B cell (primary cell): ENCODE results near the gene GRPEL1. TPM values are rescaled to one million over a fixed set of nuclear protein-coding genes. Genes with fewer than 3 reads are reported as not detected.

ENCODE experiments used
- ATAC-seq: fragments of 200-7000 bp; cut with Tn5 transposase; one replicate; pipeline ENCODE4 v1.10.0; 2021; ENCODE audit warnings: low read depth, mild to moderate bottlenecking, moderate number of reproducible peaks, moderate library complexity
- CTCF ChIA-PET: fragments of 350-600 bp; sonication (Branson Sonifier 250); formaldehyde crosslinking; loops from one replicate; lab custom pipeline; 2021; ENCODE audit warnings: antibody characterized with exemption, inconsistent platforms; lab: Charles Lee
- POLR2A ChIA-PET: fragments of 350-600 bp; sonication (Branson Sonifier 250); formaldehyde crosslinking; loops from one replicate; lab custom pipeline; 2021; ENCODE audit warnings: antibody characterized with exemption; lab: Charles Lee
- DNase-seq: peaks from one replicate; pipeline ENCODE4 v3.0.0; 2013
- H2AFZ ChIP-seq: 2 replicates; pipeline ENCODE4 v1.6.1; 2012; ENCODE audit warnings: mild to moderate bottlenecking, low read depth, low read length; ENCODE audit not compliant: insufficient read depth, poor library complexity, severe bottlenecking
- H3K27ac ChIP-seq, 2 donors: 1 replicate in 1 of 2; 2 replicates in 1 of 2; pipeline ENCODE4 v1.5.1; 2012 to 2013; ENCODE audit warnings: low read length in 2 of 2, mild to moderate bottlenecking in 2 of 2, moderate library complexity in 1 of 2
- H3K27me3 ChIP-seq, 4 experiments: fragments of 200-600 bp in 1 of 4; sonication (generic) in 1 of 4; replicated peaks in 1 of 4; 1 replicate in 2 of 4; 2 replicates in 2 of 4; pipeline versions ENCODE4 v1.6.1 to v1.7.0; 2013 to 2016; ENCODE audit warnings: low read length in 3 of 4, mild to moderate bottlenecking in 2 of 4, mixed read lengths in 1 of 4, moderate library complexity in 1 of 4; ENCODE audit not compliant: insufficient read depth in 4 of 4, control insufficient read depth in 3 of 4; ENCODE audit errors: control extremely low read depth in 1 of 4
- H3K36me3 ChIP-seq, 2 experiments: replicated peaks in 1 of 2; 1 replicate in 1 of 2; 2 replicates in 1 of 2; pipeline versions ENCODE4 v1.6.1 to v1.7.1; 2013; ENCODE audit warnings: low read length in 1 of 2; ENCODE audit not compliant: insufficient read depth in 2 of 2, control insufficient read depth in 1 of 2; ENCODE audit errors: control extremely low read depth in 1 of 2, extremely low read depth in 1 of 2
- H3K4me1 ChIP-seq, 2 donors: fragments of 200-600 bp in 1 of 2; sonication (generic) in 1 of 2; 1 replicate in 1 of 2; 2 replicates in 1 of 2; pipeline versions ENCODE4 v1.5.1 to v1.6.1; 2013 to 2017; ENCODE audit warnings: low read length in 2 of 2; ENCODE audit not compliant: control insufficient read depth in 2 of 2, insufficient read depth in 2 of 2
- H3K4me2 ChIP-seq: replicated peaks from 2 replicates; pipeline ENCODE3; 2012; ENCODE audit warnings: mild to moderate bottlenecking, low read depth, low read length; ENCODE audit not compliant: poor library complexity, severe bottlenecking
- H3K4me3 ChIP-seq, 5 experiments: fragments of 200-600 bp in 1 of 5; sonication (generic) in 1 of 5; 1 replicate in 3 of 5; 2 replicates in 2 of 5; pipeline versions ENCODE4 v1.5.1 to v1.7.0; 2011 to 2016; ENCODE audit warnings: low read length in 4 of 5, mild to moderate bottlenecking in 4 of 5, low read depth in 2 of 5, control low read depth in 1 of 5, moderate library complexity in 1 of 5; ENCODE audit not compliant: insufficient read depth in 1 of 5; ENCODE audit errors: control extremely low read depth in 1 of 5, extremely low read depth in 1 of 5
- H3K79me2 ChIP-seq: fragments of 200-600 bp; sonication (generic); one replicate; pipeline ENCODE4 v1.6.0; 2016; ENCODE audit warnings: low read length; ENCODE audit not compliant: control insufficient read depth, insufficient read depth
- H3K9ac ChIP-seq: fragments of 200-600 bp; sonication (generic); 2 replicates; pipeline ENCODE4 v1.6.1; 2017; ENCODE audit warnings: mild to moderate bottlenecking, low read length, moderate library complexity
- H3K9me3 ChIP-seq, 3 donors: one replicate each; pipeline versions ENCODE4 v1.6.1 to v1.7.1; 2013; ENCODE audit warnings: low read length in 2 of 3; ENCODE audit not compliant: control insufficient read depth in 2 of 3, insufficient read depth in 1 of 3; ENCODE audit errors: control extremely low read depth in 1 of 3
- H4K20me1 ChIP-seq: 2 replicates; pipeline ENCODE4 v1.6.0; 2012; ENCODE audit warnings: mild to moderate bottlenecking, low read length; ENCODE audit not compliant: insufficient read depth, control insufficient read depth, poor library complexity, severe bottlenecking
- H3K27ac Mint-ChIP-seq: one replicate; pipeline ENCODE4 v1.8.0; 2021; ENCODE audit warnings: mixed read lengths
- H3K27me3 Mint-ChIP-seq: one replicate; pipeline ENCODE4 v1.8.0; 2021; ENCODE audit warnings: mixed read lengths
- H3K4me1 Mint-ChIP-seq: one replicate; pipeline ENCODE4 v1.8.0; 2021; ENCODE audit warnings: mixed read lengths
- H3K4me3 Mint-ChIP-seq: one replicate; pipeline ENCODE4 v1.8.0; 2021; ENCODE audit warnings: mixed read lengths
- H3K9me3 Mint-ChIP-seq: one replicate; pipeline ENCODE4 v1.8.0; 2022; ENCODE audit warnings: mixed read lengths; ENCODE audit not compliant: insufficient read depth
- CTCF ChIP-seq: fragments of 200-600 bp; IDR thresholded peaks from one replicate; pipeline ENCODE4 v1.8.0; 2022; ENCODE audit warnings: antibody characterized with exemption, mild to moderate bottlenecking
- EZH2 ChIP-seq: IDR thresholded peaks from 2 replicates; pipeline ENCODE4 v1.6.1; 2012; ENCODE audit warnings: borderline replicate concordance, low read depth, mild to moderate bottlenecking, moderate library complexity, low read length; ENCODE audit not compliant: insufficient read depth, poor library complexity, severe bottlenecking
- WGBS: methylation state at CpG from one replicate; pipeline ENCODE4 v1.1.5; 2013; ENCODE audit warnings: missing lambda C conversion rate; ENCODE audit not compliant: insufficient coverage; 5-methylcytosine and 5-hydroxymethylcytosine counted together
- intact Hi-C: fragments of 100-400 bp; cut with micrococcal nuclease; formaldehyde crosslinking; loops from one replicate; pipeline ENCODE4 v1.10.0; 2022
- polyA plus RNA-seq: library from polyadenylated mRNA; depleted of rRNA; stranded (reverse); fragments of >200 nt; gene quantifications from 2 replicates; pipeline ENCODE4 v1.2.3, GENCODE V29; 2012
- total RNA-seq, 2 donors: library from RNA; stranded (reverse); fragments of 120-200 nt in 1 of 2; gene quantifications; 1 replicate in 1 of 2; 2 replicates in 1 of 2; pipeline versions ENCODE4 v1.2.3 to v1.2.4, GENCODE V29; 2013 to 2022

The GRPEL1 gene
- total and polyA plus RNA-seq, 2 donors (not counting 1 experiment from before 2014, with no cell fraction given) = 15.0 to 26.0 TPM

- no peak overlapping the region for H3K4me3 Mint-ChIP-seq
- Histone ChIP-seq H3K9ac (no peak overlapping the region), H3K79me2 (peaks cover 7% of the 10 kb centered on the region), H3K27ac (no peak overlapping the region), H3K4me3 (no peak overlapping the region), H3K4me2 (no peak overlapping the region), H3K36me3 (peaks cover 0 to 62% of the 10 kb centered on the region in 2 experiments), H4K20me1 (peaks cover 12% of the 10 kb centered on the region), H3K27me3 (no peaks in the 10 kb centered on the region), H2AFZ (no peak overlapping the region), H3K9me3 (no peaks in the 10 kb centered on the region), H3K4me1 (no peaks in the 10 kb centered on the region)
- H3K9me3 Mint-ChIP-seq = no peaks in the 10 kb centered on the region
- peaks cover 2% of the 10 kb centered on the region for H3K4me1 Mint-ChIP-seq
- TF ChIP-seq CTCF (no peak), EZH2 (no peak)
- DNase-seq (no peak), ATAC-seq (no peak)
- ChIA-PET POLR2A (no interaction called here), CTCF (interaction anchor here (1.0 kb wide), 1 partner anchor 12 kb away, joined by 3 read pairs; no protein-coding TSS in a partner anchor)
- WGBS = 94% methylated on average over 10 of the region's 10 CpGs
- H3K27ac Mint-ChIP-seq = no peak overlapping the region
- no peaks in the 10 kb centered on the region for H3K27me3 Mint-ChIP-seq
- intact Hi-C loops = no loop called here
Measured at GRCh38 chr4:7029921-7030320, 37.9 kb downstream of the GRPEL1 start.

- H3K4me1 Mint-ChIP-seq = peaks cover 2% of the 10 kb centered on the region
- peaks cover 12% of the 10 kb centered on the region for H4K20me1 ChIP-seq
- H3K79me2 ChIP-seq = peaks cover 7% of the 10 kb centered on the region
- no peak overlapping the region for H3K4me3 ChIP-seq
- intact Hi-C loops = no loop called here
- H3K27ac ChIP-seq = no peak overlapping the region
- H3K4me1 ChIP-seq = no peaks in the 10 kb centered on the region
- no peaks in the 10 kb centered on the region for H3K9me3 Mint-ChIP-seq
- H3K9ac ChIP-seq = no peak overlapping the region
- no peak overlapping the region for H2AFZ ChIP-seq
- ChIA-PET CTCF (no interaction called here), POLR2A (no interaction called here)
- no peaks in the 10 kb centered on the region for H3K27me3 Mint-ChIP-seq
- H3K9me3 ChIP-seq = no peaks in the 10 kb centered on the region
- ATAC-seq (no peak), DNase-seq (no peak)
- H3K27me3 ChIP-seq = no peaks in the 10 kb centered on the region
- TF ChIP-seq CTCF (no peak), EZH2 (no peak)
- H3K4me3 Mint-ChIP-seq = no peak overlapping the region
- peaks cover 0 to 69% of the 10 kb centered on the region in 2 experiments for H3K36me3 ChIP-seq
- WGBS = 97% methylated on average over 11 of the region's 12 CpGs
- H3K27ac Mint-ChIP-seq = no peak overlapping the region
- no peak overlapping the region for H3K4me2 ChIP-seq
Measured at GRCh38 chr4:7029212-7029611, 38.7 kb downstream of the GRPEL1 start.
